ENCODE data around the gene MRPS21. TPM values are rescaled to one million over a fixed set of nuclear protein-coding genes. Genes with fewer than 3 reads are reported as not detected.

MRPS21 gene
- total RNA-seq, 1 donor from 2014 or later = 45.9 TPM

GRCh38 chr1:150269451-150269850, 24.2 kb upstream of the MRPS21 start:
- H3K27ac ChIP-seq = peak overlapping the region; percentile 92
- H3K4me1 ChIP-seq = peaks cover 33% of the 10 kb centered on the region
- DNase-seq (no peak), ATAC-seq (no peak)
- peak overlapping the region; percentile 95 for H3K4me3 ChIP-seq
- H3K36me3 ChIP-seq = peaks cover 29% of the 10 kb centered on the region
- H3K27me3 ChIP-seq (ENCODE audit: low read depth) = no peaks in the 10 kb centered on the region
- TF ChIP-seq CTCF (IDR thresholded peaks at IDR 0.05) = no peak
- H3K9me3 ChIP-seq = no peaks in the 10 kb centered on the region
- intact Hi-C loops (cut with DNase I) = no loop called here

- ATAC-seq = no peak
- Histone ChIP-seq H3K4me3 (no peak overlapping the region), H3K27ac (peak overlapping the region; percentile 53), H3K9me3 (no peaks in the 10 kb centered on the region), H3K27me3 (ENCODE audit: low read depth) (no peaks in the 10 kb centered on the region), H3K4me1 (peaks cover 33% of the 10 kb centered on the region), H3K36me3 (peaks cover 9% of the 10 kb centered on the region)
- intact Hi-C loops (cut with DNase I) = no loop called here
- no peak for DNase-seq
- TF ChIP-seq CTCF (IDR thresholded peaks at IDR 0.05) = no peak
Observed at GRCh38 chr1:150271291-150271959, 22.2 kb upstream of the MRPS21 start.

- ATAC-seq (no peak), DNase-seq (no peak)
- Histone ChIP-seq H3K4me1 (peaks cover 18% of the 10 kb centered on the region), H3K27ac (peak overlapping the region; percentile 53), H3K4me3 (peak overlapping the region; percentile 33), H3K36me3 (no peaks in the 10 kb centered on the region), H3K27me3 (ENCODE audit: low read depth) (no peaks in the 10 kb centered on the region), H3K9me3 (no peaks in the 10 kb centered on the region)
- no peak for TF ChIP-seq CTCF (IDR thresholded peaks at IDR 0.05)
- intact Hi-C loops (cut with DNase I) = no loop called here
Observed at GRCh38 chr1:150273311-150273710, 20.4 kb upstream of the MRPS21 start.

GRCh38 chr1:150280138-150280707, 13.4 kb upstream of the MRPS21 start:
- no peak overlapping the region for H3K27ac ChIP-seq
- no peak for ATAC-seq

DNA sequence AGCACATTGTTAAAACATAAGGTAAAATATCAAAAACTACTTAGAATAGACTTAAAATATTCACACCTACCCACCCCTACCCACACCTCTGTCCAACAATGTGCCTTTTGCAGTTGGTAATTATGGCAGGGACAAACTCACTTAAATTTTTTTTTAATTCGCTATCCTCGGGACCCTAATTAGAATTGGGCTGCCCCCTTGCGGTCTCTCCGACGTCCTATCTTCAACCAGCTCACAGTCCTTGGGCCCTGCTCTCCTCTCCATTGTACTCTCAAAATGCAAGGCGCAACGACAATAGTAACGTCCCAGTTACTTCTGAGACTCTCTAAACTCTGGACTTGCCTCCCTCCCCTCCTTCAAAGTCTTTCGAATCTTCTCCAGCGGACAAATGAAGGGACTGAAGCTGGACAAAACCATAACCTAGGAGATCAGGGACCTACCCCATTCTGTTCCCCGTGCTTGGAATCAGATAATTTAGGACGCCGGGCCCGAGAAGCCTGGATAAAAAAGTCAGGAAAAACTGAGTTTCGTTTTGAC, 12.4 kb upstream of the MRPS21 start:
- Histone ChIP-seq H3K4me3 (peak overlapping the region; percentile 57), H3K27ac (peak overlapping the region; percentile 84), H3K36me3 (peaks cover under 1% of the 10 kb centered on the region), H3K4me1 (peaks cover 16% of the 10 kb centered on the region), H3K9me3 (no peaks in the 10 kb centered on the region), H3K27me3 (ENCODE audit: low read depth) (no peaks in the 10 kb centered on the region)
- ATAC-seq (peak; percentile 76 to 81), DNase-seq (peak; percentile 80)
- peak; percentile 68 for TF ChIP-seq CTCF (IDR thresholded peaks at IDR 0.05)
- intact Hi-C loops (cut with DNase I) = no loop called here

More at GRCh38 chr1:150280138-150280707, 13.4 kb upstream of the MRPS21 start:
- no peaks in the 10 kb centered on the region for H3K9me3 ChIP-seq
- intact Hi-C loops (cut with DNase I) = no loop called here
- H3K36me3 ChIP-seq = no peaks in the 10 kb centered on the region
- H3K27me3 ChIP-seq (ENCODE audit: low read depth) = no peaks in the 10 kb centered on the region
- no peak overlapping the region for H3K4me3 ChIP-seq
- no peak for DNase-seq
- TF ChIP-seq CTCF (IDR thresholded peaks at IDR 0.05) = no peak
- H3K4me1 ChIP-seq = peaks cover 16% of the 10 kb centered on the region

Measured in lower lobe of right lung (tissue), 2 donors.